NCI-H748 (cell line): ENCODE data around the gene SSRP1.

Experiments used
- DNase-seq: peaks from one replicate; lab custom pipeline; 2025; ENCODE audit not compliant: unreplicated experiment; lab: John Stamatoyannopoulos, UW

The SSRP1 gene

DNA sequence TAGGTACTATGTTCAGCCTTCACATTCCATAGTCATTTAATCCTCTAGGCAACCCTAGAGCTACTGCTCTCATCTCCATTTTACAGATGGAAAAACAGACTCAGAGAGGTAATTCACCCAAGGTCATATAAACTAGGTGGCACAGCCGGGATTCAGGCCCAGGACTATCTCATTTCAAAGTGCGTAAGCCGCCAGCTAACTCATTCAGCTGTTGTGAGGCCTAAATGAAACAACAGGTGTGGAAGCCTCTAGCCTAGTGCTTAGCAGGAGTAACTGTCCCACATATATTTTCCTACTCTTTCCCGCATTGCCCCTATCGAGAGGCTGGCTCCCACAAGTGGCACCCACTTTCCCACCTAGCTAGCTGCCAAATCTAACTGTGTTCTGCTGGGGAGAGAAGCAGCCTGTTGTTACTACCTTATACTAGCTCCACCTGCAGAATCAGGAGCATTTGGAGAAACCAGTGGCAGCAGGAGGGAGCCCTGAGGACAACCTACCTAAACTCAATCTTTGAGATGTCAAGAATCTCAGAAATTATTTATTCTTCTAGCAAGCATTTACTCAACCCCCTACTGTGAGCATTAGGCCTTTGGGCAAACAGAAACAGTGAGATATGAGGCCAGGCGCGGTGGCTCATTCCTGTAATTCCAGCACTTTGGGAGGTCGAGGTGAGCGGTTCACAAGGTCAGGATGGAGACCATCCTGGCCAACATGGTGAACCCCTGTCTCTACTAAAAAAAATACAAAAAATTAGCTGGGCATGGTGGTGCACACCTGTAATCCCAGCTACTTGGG lies 24.4 kb upstream of the SSRP1 start:
- no peak for DNase-seq

GRCh38 chr11:57359396-57359795 lies 23.7 kb upstream of the SSRP1 start:
- no peak for DNase-seq

DNA sequence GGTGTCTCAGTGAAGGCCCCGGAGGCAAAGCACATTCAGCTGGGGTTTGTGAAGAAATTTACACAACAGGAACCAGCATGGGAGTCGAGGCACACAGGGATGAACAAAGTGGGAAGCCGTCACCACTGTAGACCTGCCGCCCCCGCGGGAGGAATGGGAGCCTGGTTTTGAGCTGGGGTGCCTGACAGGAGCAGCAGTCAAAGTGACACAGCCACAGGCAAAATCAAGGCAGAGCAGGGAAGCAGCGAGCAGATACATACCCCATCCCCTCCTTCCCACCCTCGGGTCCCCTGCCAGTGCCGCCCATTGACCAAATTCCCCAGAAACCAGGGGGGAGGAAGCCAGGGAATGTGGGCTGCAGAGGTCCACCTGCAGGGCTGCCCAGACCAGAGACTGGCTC lies 23.3 kb upstream of the SSRP1 start:
- DNase-seq = no peak

DNA sequence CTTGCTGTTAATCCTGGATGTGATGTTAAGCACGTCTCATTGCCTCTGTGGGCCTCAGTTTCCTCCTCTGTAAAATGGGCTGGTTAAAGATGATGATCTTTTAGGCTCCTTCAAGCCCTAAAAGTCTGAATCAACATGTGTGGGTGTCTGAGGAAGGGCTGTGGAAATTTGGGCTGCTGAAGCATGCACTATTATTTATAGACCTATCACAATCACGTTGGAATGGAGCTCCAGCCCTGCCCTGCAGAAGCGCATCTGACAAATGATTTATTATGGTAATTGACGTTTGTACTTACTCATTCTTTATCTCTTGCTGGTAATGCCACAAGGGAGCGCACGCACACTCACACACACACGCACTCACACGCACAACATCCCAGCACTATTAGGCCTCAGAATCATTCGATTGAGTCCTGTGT lies 22.9 kb upstream of the SSRP1 start:
- no peak for DNase-seq

DNA sequence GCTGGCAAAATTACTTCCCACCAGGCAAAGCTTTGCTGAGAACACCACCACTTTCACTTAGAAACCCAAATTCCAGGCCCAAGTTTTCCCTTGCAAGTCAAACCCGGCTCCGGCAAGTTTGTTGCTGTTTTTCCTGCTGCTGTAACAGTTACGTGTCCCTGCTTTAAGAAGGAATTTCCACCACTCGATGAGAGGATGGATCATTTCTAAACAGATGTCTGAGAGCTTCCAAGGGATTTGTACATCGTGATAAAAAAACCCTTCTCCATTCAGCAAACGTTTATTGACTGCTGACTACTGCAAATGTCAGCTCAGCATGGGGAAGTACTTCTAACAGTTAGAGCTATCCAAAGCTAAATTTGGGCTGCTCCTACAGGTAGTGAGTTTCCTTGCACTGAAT lies 22.2 kb upstream of the SSRP1 start:
- no peak for DNase-seq

DNA sequence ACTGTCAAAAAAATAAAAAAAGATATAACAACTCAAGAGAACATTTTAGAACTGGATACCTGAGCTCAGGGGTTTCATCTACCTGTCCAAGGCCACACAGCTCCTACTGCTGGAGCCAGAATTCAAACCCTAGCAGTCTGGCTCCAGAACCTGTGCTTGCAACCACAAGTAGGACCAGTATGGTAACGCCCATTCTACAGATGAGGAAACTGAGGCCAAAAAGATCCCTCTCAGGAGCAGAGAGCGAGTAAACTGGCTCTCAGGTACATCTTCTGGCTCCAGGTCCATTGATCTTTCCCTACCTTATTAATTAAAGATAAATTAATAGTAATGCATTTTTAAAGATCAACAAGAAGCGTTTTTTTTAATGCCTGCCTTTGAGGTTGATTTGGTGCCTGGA lies 21.6 kb upstream of the SSRP1 start:
- no peak for DNase-seq

DNA sequence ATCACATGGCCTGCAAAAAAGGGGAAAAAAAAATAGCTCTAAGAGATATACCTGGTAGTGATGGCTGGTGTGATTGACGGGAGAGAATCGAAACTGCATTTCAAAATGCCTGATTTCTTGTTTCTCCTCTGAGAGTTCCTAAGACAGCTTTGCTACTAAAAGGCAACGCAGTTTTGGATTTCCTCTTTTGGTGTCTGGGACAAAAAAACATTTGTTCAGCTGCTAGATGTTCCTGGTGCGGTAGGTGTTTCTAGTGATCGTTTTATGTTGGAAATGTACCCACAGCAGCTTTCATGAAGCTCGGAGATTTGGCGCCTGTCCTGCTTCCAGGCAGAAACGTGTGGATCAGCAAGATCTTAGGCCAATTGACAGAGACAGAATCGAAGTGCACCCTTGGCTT lies 20.6 kb upstream of the SSRP1 start:
- DNase-seq = no peak

DNA sequence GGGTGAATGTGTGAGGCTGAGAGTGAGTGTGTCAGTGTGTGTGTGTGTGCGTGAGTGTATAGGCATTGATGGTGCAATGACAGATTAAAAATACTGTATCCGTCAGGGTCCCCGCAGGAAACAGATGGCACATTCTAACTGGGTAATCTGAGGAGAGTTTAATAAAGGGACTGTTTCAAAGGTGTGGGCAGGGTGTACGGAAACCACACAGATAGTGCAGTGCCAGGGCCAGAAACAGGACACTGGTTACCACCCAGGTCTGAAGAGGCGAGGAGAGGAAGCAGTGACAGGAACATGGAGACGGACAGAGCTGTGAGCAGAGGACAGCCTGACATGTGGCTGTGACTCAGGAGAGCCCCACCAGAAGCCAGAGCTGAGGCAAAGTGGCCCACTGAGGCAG lies 19.0 kb upstream of the SSRP1 start:
- DNase-seq = no peak

DNA sequence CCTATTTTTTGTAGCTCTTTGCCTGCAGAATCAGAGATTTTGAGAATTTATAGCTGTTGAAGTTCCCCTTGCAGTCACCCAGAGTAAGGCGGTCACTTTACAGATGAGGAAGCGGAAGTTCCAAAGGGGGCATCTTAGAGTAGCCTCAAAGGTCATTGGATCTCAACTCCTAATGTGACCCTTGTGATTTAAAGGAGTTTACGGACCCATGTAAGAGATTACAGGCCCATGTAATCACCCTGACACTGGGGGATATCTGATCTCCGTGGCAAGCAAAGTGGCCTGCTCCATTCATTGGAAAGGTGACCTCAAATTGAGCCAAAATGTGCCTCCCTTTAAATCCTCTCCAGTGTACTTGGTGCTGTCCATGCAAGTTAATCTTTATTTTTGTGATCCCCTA lies 18.2 kb upstream of the SSRP1 start:
- DNase-seq = no peak

DNA sequence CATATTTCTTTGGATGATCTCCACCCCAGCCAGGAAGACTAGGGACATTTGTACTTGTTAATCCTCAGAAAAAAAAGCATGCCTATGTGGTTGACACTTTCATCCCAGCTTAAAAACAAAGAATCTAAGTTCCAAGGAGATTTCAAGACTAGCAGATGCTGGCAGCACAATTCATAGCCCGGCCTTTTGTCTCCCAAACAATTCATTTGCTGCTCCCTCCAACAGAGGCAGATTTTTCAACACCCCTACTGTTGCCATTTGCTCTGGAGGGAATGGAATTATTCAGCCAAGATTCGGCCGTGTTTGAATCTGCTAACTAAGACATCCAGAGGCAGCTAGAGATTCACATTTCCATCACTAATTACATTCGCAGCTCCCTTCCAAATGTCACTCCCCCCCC lies 17.8 kb upstream of the SSRP1 start:
- DNase-seq = no peak

GRCh38 chr11:57353036-57353435 lies 17.3 kb upstream of the SSRP1 start:
- DNase-seq = no peak

GRCh38 chr11:57349491-57350274 lies 14.0 kb upstream of the SSRP1 start:
- peak; percentile 54 for DNase-seq

GRCh38 chr11:57348636-57349313 lies 13.1 kb upstream of the SSRP1 start:
- no peak for DNase-seq

GRCh38 chr11:57348052-57348451 lies 12.4 kb upstream of the SSRP1 start:
- DNase-seq = no peak

GRCh38 chr11:57347336-57347735 lies 11.6 kb upstream of the SSRP1 start:
- DNase-seq = no peak

GRCh38 chr11:57345555-57346211 lies 10.0 kb upstream of the SSRP1 start:
- DNase-seq = peak; percentile 75

GRCh38 chr11:57344826-57345225 lies 9.1 kb upstream of the SSRP1 start:
- no peak for DNase-seq

DNA sequence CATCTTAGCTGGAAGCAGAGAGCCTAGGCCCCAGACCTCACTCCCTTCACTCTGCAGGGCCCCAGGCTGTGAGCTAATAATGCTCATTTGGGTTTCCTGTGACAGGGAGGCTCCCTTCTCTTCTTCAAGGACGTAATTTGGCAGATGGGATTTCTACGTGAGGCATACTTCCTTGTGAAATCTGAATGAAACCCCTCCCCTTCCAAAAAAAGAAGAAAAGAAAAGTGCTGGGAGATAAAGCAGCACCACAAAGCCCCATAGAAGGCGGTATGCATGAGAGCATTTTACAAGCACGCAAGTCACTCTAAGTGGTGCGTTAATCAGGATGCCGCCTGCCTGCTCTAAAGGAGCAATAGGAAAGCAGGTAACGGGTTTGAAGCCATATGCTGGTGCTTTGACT lies 8.1 kb upstream of the SSRP1 start:
- DNase-seq = no peak

GRCh38 chr11:57342702-57343101 lies 7.0 kb upstream of the SSRP1 start:
- DNase-seq = no peak

DNA sequence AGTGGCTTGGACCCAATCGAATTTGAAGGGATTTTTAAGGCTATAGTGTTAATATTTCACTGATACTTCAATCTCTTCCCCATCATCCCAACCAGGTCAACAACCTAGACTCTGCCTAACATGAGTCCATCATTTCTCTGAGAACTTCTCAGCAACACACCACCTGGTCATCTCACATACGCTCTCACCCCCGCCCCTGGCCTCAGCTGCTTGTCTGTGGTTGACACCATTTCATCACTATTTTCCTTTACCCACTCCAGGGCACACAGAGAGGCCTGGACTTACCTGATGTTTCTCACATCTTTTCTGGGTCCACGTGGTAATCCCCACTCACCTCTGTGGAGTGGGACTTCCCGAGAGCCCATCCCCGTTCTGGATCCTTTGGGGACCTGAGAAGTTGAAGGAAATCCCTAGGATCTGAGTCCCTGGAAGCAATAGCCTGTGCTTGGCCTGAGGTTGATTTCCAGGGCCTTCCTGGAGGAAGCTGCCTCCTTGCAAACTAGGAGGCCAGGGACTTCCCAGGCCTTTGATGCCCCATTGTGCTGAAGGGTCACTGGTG lies 5.6 kb upstream of the SSRP1 start:
- DNase-seq = no peak

GRCh38 chr11:57340039-57340615 lies 4.4 kb upstream of the SSRP1 start:
- DNase-seq = peak; percentile 31
